Islet precursor cell (in vitro differentiated cells): Measurements from ENCODE around the gene TCF15.

Experiments
- DNase-seq: peaks from one replicate; pipeline ENCODE4 v3.0.0-alpha.2; 2018

TCF15 gene

GRCh38 chr20:641516-641875 lies 31.4 kb upstream of the TCF15 start:
- peak; percentile 83 for DNase-seq

- DNase-seq: no peak
Measured at GRCh38 chr20:640674-641515, 30.8 kb upstream of the TCF15 start.

GRCh38 chr20:638579-638978 lies 28.5 kb upstream of the TCF15 start:
- DNase-seq: no peak

GRCh38 chr20:637559-637958 lies 27.4 kb upstream of the TCF15 start:
- no peak for DNase-seq

DNA sequence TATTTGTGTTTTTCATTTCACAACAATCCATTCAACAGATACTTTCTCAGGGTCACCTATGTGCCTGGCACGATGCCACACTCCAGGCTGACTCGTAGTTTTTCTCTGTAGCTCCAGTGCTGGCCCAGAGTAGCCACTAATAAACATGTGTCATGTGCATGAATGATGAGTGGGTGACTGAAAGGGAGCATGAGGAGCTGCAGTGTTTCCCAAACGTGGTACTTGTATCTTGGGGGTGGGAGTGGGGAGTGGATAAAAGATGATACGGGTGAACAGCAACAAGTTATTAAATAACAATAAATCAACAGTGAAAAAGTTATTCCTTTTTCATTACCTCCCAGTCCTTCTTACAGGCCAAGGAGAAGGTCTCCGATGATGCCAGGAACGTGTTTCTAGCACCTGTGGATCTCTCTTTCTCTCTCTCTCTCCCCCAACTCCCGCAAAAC lies 25.8 kb upstream of the TCF15 start:
- DNase-seq: no peak

DNA sequence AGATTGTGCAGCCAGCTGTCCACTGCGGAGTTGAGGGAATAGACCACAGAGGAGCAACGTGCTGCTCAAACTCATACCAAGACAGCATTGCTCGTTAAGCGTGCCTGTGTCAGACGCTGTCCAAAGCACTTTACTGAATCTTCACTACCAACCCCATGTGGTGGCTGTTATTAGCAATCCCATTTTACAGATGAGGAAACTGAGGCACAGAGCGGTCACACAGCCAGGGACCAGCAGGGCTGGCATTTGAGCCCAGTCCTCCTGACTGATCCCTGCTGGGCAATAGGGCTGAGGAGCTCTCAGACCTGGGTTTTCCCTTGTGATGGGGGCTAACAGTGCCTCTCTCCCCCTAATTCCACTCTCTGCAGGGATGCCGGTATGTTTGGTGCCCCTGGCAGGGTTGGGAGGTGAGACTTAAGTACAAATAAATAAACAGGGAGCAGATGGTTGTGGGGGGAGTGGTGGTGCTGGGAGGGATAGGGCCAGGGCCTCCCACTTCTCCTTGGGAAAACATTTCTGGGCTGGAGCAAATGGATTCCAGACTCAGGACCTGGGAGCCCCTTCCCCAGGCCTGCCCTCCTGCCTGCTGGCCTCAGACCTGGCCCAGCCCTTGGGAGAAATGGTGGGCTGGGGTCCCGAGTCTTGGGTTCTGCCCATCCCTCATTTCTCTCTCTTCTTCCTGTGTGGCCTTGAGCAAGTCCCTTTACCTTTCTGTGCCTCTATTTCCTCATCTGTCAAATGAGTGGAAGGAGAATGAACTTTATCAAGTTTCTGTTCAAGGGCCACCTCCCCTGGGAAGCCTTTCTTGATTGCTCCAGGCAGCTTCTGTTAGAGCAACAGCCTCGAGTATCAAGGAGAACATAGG lies 25.2 kb upstream of the TCF15 start:
- DNase-seq: no peak

- DNase-seq: no peak
Measured at GRCh38 chr20:634148-634925, 24.2 kb upstream of the TCF15 start.

DNA sequence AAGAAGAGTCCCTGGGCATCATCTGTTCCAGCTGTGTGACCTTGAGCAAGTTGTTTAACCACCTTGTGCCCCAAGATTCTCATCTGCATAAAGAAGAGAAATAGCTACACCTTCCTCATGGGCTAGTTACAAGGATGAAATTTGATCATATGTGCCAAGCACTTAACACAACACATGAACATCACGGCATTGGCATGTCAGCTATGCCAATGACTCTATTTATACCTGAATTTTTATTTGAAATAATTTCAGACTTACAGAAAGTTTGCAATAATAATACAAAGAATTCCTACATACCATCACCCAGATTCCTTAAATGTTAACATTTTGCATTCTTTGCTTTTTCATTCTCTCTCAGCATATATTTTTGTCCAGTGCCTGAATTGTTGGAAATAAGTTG lies 21.0 kb upstream of the TCF15 start:
- DNase-seq: no peak

GRCh38 chr20:626579-626978 lies 16.5 kb upstream of the TCF15 start:
- DNase-seq: no peak

GRCh38 chr20:625360-625932 lies 15.3 kb upstream of the TCF15 start:
- DNase-seq: no peak

- no peak for DNase-seq
Measured at GRCh38 chr20:623704-624103, 13.6 kb upstream of the TCF15 start.

- no peak for DNase-seq
Measured at GRCh38 chr20:623021-623420, 12.9 kb upstream of the TCF15 start.

- DNase-seq: no peak
Measured at GRCh38 chr20:622161-622560, 12.1 kb upstream of the TCF15 start.

- DNase-seq: peak; percentile 82
Measured at GRCh38 chr20:621125-621756, 11.1 kb upstream of the TCF15 start.

- no peak for DNase-seq
Measured at GRCh38 chr20:620246-620645, 10.1 kb upstream of the TCF15 start.

GRCh38 chr20:618980-619379 lies 8.9 kb upstream of the TCF15 start:
- DNase-seq: peak; percentile 84

GRCh38 chr20:617934-618690 lies 8.0 kb upstream of the TCF15 start:
- DNase-seq: no peak

GRCh38 chr20:615514-615913 lies 5.4 kb upstream of the TCF15 start:
- DNase-seq: no peak

- DNase-seq: peak; percentile 74
Measured at GRCh38 chr20:611843-612185, 1.7 kb upstream of the TCF15 start.

GRCh38 chr20:611047-611842 lies 1.1 kb upstream of the TCF15 start:
- no peak for DNase-seq
